Measurements from ENCODE around the gene ETS1.

DNA sequence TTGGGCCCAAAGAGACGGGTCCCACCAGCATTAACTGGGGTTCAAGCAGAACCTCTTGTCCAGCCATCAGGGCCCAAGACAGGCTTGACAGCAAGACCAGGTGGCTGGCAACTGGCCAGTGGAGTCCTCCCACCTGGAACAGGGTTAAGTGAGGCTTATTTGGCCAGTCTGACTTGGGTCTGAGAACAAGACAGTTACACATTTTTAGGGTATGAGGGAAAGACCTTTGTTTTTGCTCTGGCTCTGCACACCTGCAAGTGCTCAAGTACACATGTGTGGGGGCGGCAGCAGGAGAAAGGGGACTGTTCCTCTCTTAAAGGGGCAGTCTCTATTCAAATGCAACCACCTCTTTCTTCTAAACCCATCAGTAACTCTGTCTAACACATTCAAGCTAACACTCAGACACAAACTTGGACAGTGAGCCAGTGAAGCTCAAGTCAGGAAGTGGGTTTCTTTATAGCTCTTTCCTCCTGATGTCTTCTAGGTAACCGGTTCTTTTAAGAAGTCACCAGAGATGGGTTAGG, 116.2 kb downstream of the ETS1 start:
- TF ChIP-seq, protein P1, sequence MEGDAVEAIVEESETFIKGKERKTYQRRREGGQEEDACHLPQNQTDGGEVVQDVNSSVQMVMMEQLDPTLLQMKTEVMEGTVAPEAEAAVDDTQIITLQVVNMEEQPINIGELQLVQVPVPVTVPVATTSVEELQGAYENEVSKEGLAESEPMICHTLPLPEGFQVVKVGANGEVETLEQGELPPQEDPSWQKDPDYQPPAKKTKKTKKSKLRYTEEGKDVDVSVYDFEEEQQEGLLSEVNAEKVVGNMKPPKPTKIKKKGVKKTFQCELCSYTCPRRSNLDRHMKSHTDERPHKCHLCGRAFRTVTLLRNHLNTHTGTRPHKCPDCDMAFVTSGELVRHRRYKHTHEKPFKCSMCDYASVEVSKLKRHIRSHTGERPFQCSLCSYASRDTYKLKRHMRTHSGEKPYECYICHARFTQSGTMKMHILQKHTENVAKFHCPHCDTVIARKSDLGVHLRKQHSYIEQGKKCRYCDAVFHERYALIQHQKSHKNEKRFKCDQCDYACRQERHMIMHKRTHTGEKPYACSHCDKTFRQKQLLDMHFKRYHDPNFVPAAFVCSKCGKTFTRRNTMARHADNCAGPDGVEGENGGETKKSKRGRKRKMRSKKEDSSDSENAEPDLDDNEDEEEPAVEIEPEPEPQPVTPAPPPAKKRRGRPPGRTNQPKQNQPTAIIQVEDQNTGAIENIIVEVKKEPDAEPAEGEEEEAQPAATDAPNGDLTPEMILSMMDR (optimal IDR thresholded peaks at IDR 0.05 in 1 of 3, IDR thresholded peaks at IDR 0.05 in 1 of 3, conservative IDR thresholded peaks at IDR 0.05 in 1 of 3; ENCODE audit: extremely low read depth in 1 of 3, insufficient read depth in 2 of 3, low read length in 3 of 3), result no peak
- no peak for TF ChIP-seq EZH2 (IDR thresholded peaks at IDR 0.05; ENCODE audit: low read length)

Data from keratinocyte (primary cell).